Stimulated activated CD8-positive, alpha-beta memory T cell treated with anti-CD3 and anti-CD28 coated beads, Interleukin-12 subunit alpha, Interleukin-12 subunit beta, amount 100 ng/mL, for 4 hours (primary cell): ENCODE measurements around the gene ZMYND10.
A peak's percentile ranks its signal among the peaks of the same experiment; 100 is the strongest.
"Not testable (repeated sequence)": the region's sequence is repeated elsewhere in the genome, so short reads cannot be mapped to it uniquely, and the experiment has no call there.

Source experiments
- DNase-seq: peaks from one replicate; pipeline ENCODE4 v3.0.0-alpha.2; 2020; ENCODE audit warnings: low read depth

Gene ZMYND10

GRCh38 chr3:50325113-50325480, 20.4 kb downstream of the ZMYND10 start:
- no peak for DNase-seq

GRCh38 chr3:50324351-50325112, 21.0 kb downstream of the ZMYND10 start:
- DNase-seq, result peak; percentile 29

GRCh38 chr3:50323614-50324199, 21.8 kb downstream of the ZMYND10 start:
- no peak for DNase-seq

- no peak for DNase-seq
These were observed 22.4 kb downstream of the ZMYND10 start for GRCh38 chr3:50323092-50323600.

GRCh38 chr3:50322386-50323091, 23.0 kb downstream of the ZMYND10 start, which contains the start of gene HYAL2:
HYAL2 (minus strand) TSS chr3:50322745; CDS start chr3:50320489, 2,256 bp downstream.
- DNase-seq, result no peak

- no peak for DNase-seq
These were observed 23.5 kb downstream of the ZMYND10 start for GRCh38 chr3:50322115-50322385.

- DNase-seq, result peak; percentile 74
These were observed 24.0 kb downstream of the ZMYND10 start for GRCh38 chr3:50321336-50322114.

GRCh38 chr3:50320853-50321335, 24.6 kb downstream of the ZMYND10 start:
- DNase-seq, result no peak

- no peak for DNase-seq
These were observed 25.5 kb downstream of the ZMYND10 start for GRCh38 chr3:50319894-50320625.

- no peak for DNase-seq
These were observed 26.2 kb downstream of the ZMYND10 start for GRCh38 chr3:50319181-50319893.

- DNase-seq, result no peak
These were observed 26.9 kb downstream of the ZMYND10 start for GRCh38 chr3:50318615-50319014.

- no peak for DNase-seq
These were observed 27.4 kb downstream of the ZMYND10 start for GRCh38 chr3:50318163-50318562.

GRCh38 chr3:50317300-50317699, 28.2 kb downstream of the ZMYND10 start:
- no peak for DNase-seq

GRCh38 chr3:50316657-50317242, 28.8 kb downstream of the ZMYND10 start:
- peak; percentile 63 for DNase-seq

GRCh38 chr3:50314816-50315215, 30.7 kb downstream of the ZMYND10 start:
- no peak for DNase-seq

GRCh38 chr3:50314342-50314741, 31.2 kb downstream of the ZMYND10 start:
- DNase-seq, result no peak

- not testable (repeated sequence) for DNase-seq
These were observed 33.5 kb downstream of the ZMYND10 start for GRCh38 chr3:50312041-50312440.

- no peak for DNase-seq
These were observed 40.9 kb downstream of the ZMYND10 start for GRCh38 chr3:50304601-50305000.

- no peak for DNase-seq
These were observed 42.3 kb downstream of the ZMYND10 start, which contains the start of gene HYAL1 for GRCh38 chr3:50303013-50303815. HYAL1 (minus strand) TSS chr3:50303574; CDS start chr3:50302956, 618 bp downstream.
